CD8-positive, alpha-beta memory T cell (primary cell): ENCODE data around the gene BRD3OS. TPM values are rescaled to one million over a fixed set of nuclear protein-coding genes. Genes with fewer than 3 reads are reported as not detected.

Experiments
- CTCF ChIA-PET: fragments of 350-600 bp; sonication (Branson Sonifier 250); formaldehyde crosslinking; loops from one replicate; lab custom pipeline; 2021; ENCODE audit warnings: antibody characterized with exemption; lab: Charles Lee
- POLR2A ChIA-PET: fragments of 350-600 bp; sonication (Branson Sonifier 250); formaldehyde crosslinking; loops from one replicate; lab custom pipeline; 2021; ENCODE audit warnings: antibody characterized with exemption; lab: Charles Lee
- DNase-seq, 5 donors: peaks; one replicate each; pipeline versions ENCODE4 v3.0.0 to v3.0.0-alpha.2; 2020 to 2022; ENCODE audit warnings: mixed read lengths in 1 of 5
- H3K27ac ChIP-seq: one replicate; pipeline ENCODE4 v1.7.0; 2013; ENCODE audit warnings: low read depth, mild to moderate bottlenecking, low read length, moderate library complexity
- H3K27me3 ChIP-seq: 2 replicates; pipeline ENCODE4 v1.7.0; 2013; ENCODE audit warnings: low read length, mild to moderate bottlenecking; ENCODE audit not compliant: insufficient read depth, poor library complexity, severe bottlenecking
- H3K36me3 ChIP-seq: 2 replicates; pipeline ENCODE4 v1.7.0; 2013; ENCODE audit warnings: mild to moderate bottlenecking, low read length, moderate library complexity; ENCODE audit not compliant: insufficient read depth
- H3K4me1 ChIP-seq: 2 replicates; pipeline ENCODE4 v1.7.0; 2013; ENCODE audit warnings: mild to moderate bottlenecking, low read length, moderate library complexity; ENCODE audit not compliant: insufficient read depth
- H3K4me3 ChIP-seq: 2 replicates; pipeline ENCODE4 v1.7.0; 2013; ENCODE audit warnings: mild to moderate bottlenecking, low read length
- H3K9me3 ChIP-seq: 2 replicates; pipeline ENCODE4 v1.7.0; 2013; ENCODE audit warnings: mild to moderate bottlenecking, low read length
- H3K27ac Mint-ChIP-seq, 8 donors: one replicate each; pipeline ENCODE4 v1.8.0; 2020 to 2021; ENCODE audit warnings: mixed read lengths in 8 of 8, mild to moderate bottlenecking in 6 of 8, inconsistent platforms in 3 of 8, moderate library complexity in 3 of 8
- H3K27me3 Mint-ChIP-seq, 2 donors: one replicate each; pipeline ENCODE4 v1.8.0; 2020 to 2021; ENCODE audit warnings: mixed read lengths in 2 of 2, mild to moderate bottlenecking in 1 of 2, moderate library complexity in 1 of 2
- H3K36me3 Mint-ChIP-seq, 3 donors: one replicate each; pipeline ENCODE4 v1.8.0; 2020 to 2021; ENCODE audit warnings: mixed read lengths in 3 of 3, inconsistent platforms in 1 of 3, mild to moderate bottlenecking in 1 of 3
- H3K4me1 Mint-ChIP-seq, 3 donors: one replicate each; pipeline ENCODE4 v1.8.0; 2020 to 2021; ENCODE audit warnings: mixed read lengths in 3 of 3, inconsistent platforms in 1 of 3, mild to moderate bottlenecking in 1 of 3
- H3K4me3 Mint-ChIP-seq, 7 donors: one replicate each; pipeline ENCODE4 v1.8.0; 2020 to 2021; ENCODE audit warnings: mixed read lengths in 7 of 7, mild to moderate bottlenecking in 6 of 7, moderate library complexity in 4 of 7, inconsistent platforms in 2 of 7
- H3K9me3 Mint-ChIP-seq, 5 donors: one replicate each; pipeline ENCODE4 v1.8.0; 2020 to 2022; ENCODE audit warnings: mixed read lengths in 5 of 5, mild to moderate bottlenecking in 3 of 5, moderate library complexity in 2 of 5, inconsistent platforms in 1 of 5
- polyA plus RNA-seq: library from polyadenylated mRNA; unstranded; fragments of 300-500 nt; fragmentation: Illumina TruSeq; gene quantifications from one replicate; pipeline ENCODE4 v1.2.3, GENCODE V29; 2021
- total RNA-seq, 2 experiments: library from RNA; stranded (reverse); gene quantifications; one replicate each; pipeline ENCODE4 v1.2.3, GENCODE V29; 2021

The BRD3OS gene
- total and polyA plus RNA-seq, 3 experiments from 2014 or later = 15.4 to 26.2 (median 15.4) TPM

- Mint-ChIP-seq H3K4me1 (no peaks in the 10 kb centered on the region), H3K36me3 (no peaks in the 10 kb centered on the region), H3K4me3 (no peak overlapping the region), H3K9me3 (no peaks in the 10 kb centered on the region), H3K27me3 (peaks cover 0 to 4% of the 10 kb centered on the region in 2 donors), H3K27ac (no peak overlapping the region)
- ChIA-PET CTCF (interaction anchor here (1.3 kb wide), 1 partner anchor 197 kb away, joined by 3 read pairs; no protein-coding TSS in a partner anchor), POLR2A (no interaction called here)
- no peaks in the 10 kb centered on the region for H3K27me3 ChIP-seq
- H3K4me1 ChIP-seq = no peaks in the 10 kb centered on the region
- DNase-seq = no peak
- H3K27ac ChIP-seq = no peak overlapping the region
- H3K36me3 ChIP-seq = no peaks in the 10 kb centered on the region
- no peaks in the 10 kb centered on the region for H3K9me3 ChIP-seq
- H3K4me3 ChIP-seq = no peak overlapping the region
These were observed 45.9 kb upstream of the BRD3OS start for GRCh38 chr9:133979273-133979920.

GRCh38 chr9:133979921-133980863, 45.1 kb upstream of the BRD3OS start:
- Histone ChIP-seq H3K4me1 (no peaks in the 10 kb centered on the region), H3K27ac (no peak overlapping the region), H3K4me3 (no peak overlapping the region), H3K9me3 (no peaks in the 10 kb centered on the region), H3K27me3 (no peaks in the 10 kb centered on the region), H3K36me3 (no peaks in the 10 kb centered on the region)
- no peaks in the 10 kb centered on the region for H3K9me3 Mint-ChIP-seq
- H3K4me3 Mint-ChIP-seq = no peak overlapping the region
- H3K27me3 Mint-ChIP-seq = peaks cover 0 to 4% of the 10 kb centered on the region in 2 donors
- no peaks in the 10 kb centered on the region for H3K4me1 Mint-ChIP-seq
- no peaks in the 10 kb centered on the region for H3K36me3 Mint-ChIP-seq
- H3K27ac Mint-ChIP-seq = no peak overlapping the region
- POLR2A ChIA-PET = no interaction called here
- CTCF ChIA-PET = interaction anchor here (1.3 kb wide), 1 partner anchor 198 kb away, joined by 3 read pairs; no protein-coding TSS in a partner anchor
- DNase-seq = no peak

- H3K27ac Mint-ChIP-seq = no peak overlapping the region
- H3K4me3 Mint-ChIP-seq = no peak overlapping the region
- Histone ChIP-seq H3K9me3 (no peaks in the 10 kb centered on the region), H3K4me1 (no peaks in the 10 kb centered on the region), H3K4me3 (no peak overlapping the region), H3K27me3 (no peaks in the 10 kb centered on the region), H3K36me3 (no peaks in the 10 kb centered on the region), H3K27ac (no peak overlapping the region)
- CTCF ChIA-PET = interaction anchor here (1.3 kb wide), 1 partner anchor 199 kb away, joined by 3 read pairs; no protein-coding TSS in a partner anchor
- no peak for DNase-seq
- H3K27me3 Mint-ChIP-seq = peaks cover 0 to 4% of the 10 kb centered on the region in 2 donors
- H3K4me1 Mint-ChIP-seq = no peaks in the 10 kb centered on the region
- POLR2A ChIA-PET = no interaction called here
- no peaks in the 10 kb centered on the region for H3K9me3 Mint-ChIP-seq
- H3K36me3 Mint-ChIP-seq = peaks cover 0 to 2% (median 0%) of the 10 kb centered on the region in 3 donors
These were observed 44.3 kb upstream of the BRD3OS start for GRCh38 chr9:133980864-133981588.

GRCh38 chr9:133981589-133981957, 43.7 kb upstream of the BRD3OS start:
- H3K36me3 Mint-ChIP-seq = peaks cover 0 to 2% (median 0%) of the 10 kb centered on the region in 3 donors
- POLR2A ChIA-PET = no interaction called here
- H3K27ac ChIP-seq = no peak overlapping the region

GRCh38 chr9:133981958-133982681, 43.2 kb upstream of the BRD3OS start:
- Mint-ChIP-seq H3K4me1 (no peaks in the 10 kb centered on the region), H3K4me3 (no peak overlapping the region), H3K27me3 (peaks cover 0 to 4% of the 10 kb centered on the region in 2 donors), H3K36me3 (peaks cover 0 to 2% (median 0%) of the 10 kb centered on the region in 3 donors), H3K27ac (no peak overlapping the region), H3K9me3 (no peaks in the 10 kb centered on the region)
- peak in 1 of 5 donors; percentile 39 for DNase-seq
- Histone ChIP-seq H3K4me1 (no peaks in the 10 kb centered on the region), H3K27ac (no peak overlapping the region), H3K36me3 (no peaks in the 10 kb centered on the region), H3K9me3 (no peaks in the 10 kb centered on the region), H3K4me3 (no peak overlapping the region), H3K27me3 (no peaks in the 10 kb centered on the region)
- ChIA-PET CTCF (no interaction called here), POLR2A (no interaction called here)

More at GRCh38 chr9:133981589-133981957, 43.7 kb upstream of the BRD3OS start:
- no peak overlapping the region for H3K27ac Mint-ChIP-seq
- peaks cover 0 to 4% of the 10 kb centered on the region in 2 donors for H3K27me3 Mint-ChIP-seq
- Histone ChIP-seq H3K36me3 (no peaks in the 10 kb centered on the region), H3K27me3 (no peaks in the 10 kb centered on the region), H3K4me1 (no peaks in the 10 kb centered on the region), H3K9me3 (no peaks in the 10 kb centered on the region), H3K4me3 (no peak overlapping the region)
- H3K4me1 Mint-ChIP-seq = no peaks in the 10 kb centered on the region
- no peak for DNase-seq
- CTCF ChIA-PET = no interaction called here
- peak overlapping the region in 1 of 7 donors; percentile 27 for H3K4me3 Mint-ChIP-seq
- H3K9me3 Mint-ChIP-seq = no peaks in the 10 kb centered on the region

- Histone ChIP-seq H3K27me3 (no peaks in the 10 kb centered on the region), H3K4me3 (no peak overlapping the region), H3K4me1 (no peaks in the 10 kb centered on the region), H3K9me3 (no peaks in the 10 kb centered on the region), H3K27ac (no peak overlapping the region), H3K36me3 (no peaks in the 10 kb centered on the region)
- ChIA-PET POLR2A (no interaction called here), CTCF (no interaction called here)
- H3K27me3 Mint-ChIP-seq = peaks cover 0 to 6% of the 10 kb centered on the region in 2 donors
- H3K4me1 Mint-ChIP-seq = no peaks in the 10 kb centered on the region
- no peaks in the 10 kb centered on the region for H3K9me3 Mint-ChIP-seq
- no peak overlapping the region for H3K4me3 Mint-ChIP-seq
- DNase-seq = peak in 1 of 5 donors; percentile 26
- peaks cover 0 to 2% (median 0%) of the 10 kb centered on the region in 3 donors for H3K36me3 Mint-ChIP-seq
- H3K27ac Mint-ChIP-seq = no peak overlapping the region
These were observed 42.1 kb upstream of the BRD3OS start for GRCh38 chr9:133982971-133983720.

GRCh38 chr9:133986061-133986460, 39.2 kb upstream of the BRD3OS start:
- Histone ChIP-seq H3K27ac (no peak overlapping the region), H3K9me3 (no peaks in the 10 kb centered on the region), H3K4me1 (no peaks in the 10 kb centered on the region), H3K27me3 (no peaks in the 10 kb centered on the region), H3K4me3 (no peak overlapping the region), H3K36me3 (no peaks in the 10 kb centered on the region)
- ChIA-PET CTCF (no interaction called here), POLR2A (no interaction called here)
- H3K4me3 Mint-ChIP-seq = peak overlapping the region in 1 of 7 donors; percentile 2
- H3K36me3 Mint-ChIP-seq = peaks cover 0 to 2% (median 0%) of the 10 kb centered on the region in 3 donors
- peaks cover 10 to 11% of the 10 kb centered on the region in 2 donors for H3K27me3 Mint-ChIP-seq
- DNase-seq = no peak
- peaks cover 0 to 2% (median 0%) of the 10 kb centered on the region in 3 donors for H3K4me1 Mint-ChIP-seq
- no peak overlapping the region for H3K27ac Mint-ChIP-seq
- no peaks in the 10 kb centered on the region for H3K9me3 Mint-ChIP-seq
